Nephron progenitor cell (in vitro differentiated cells): ENCODE results near the gene QRICH1.

Experiments
- DNase-seq: peaks from one replicate; pipeline ENCODE4 v3.0.0; 2021
- H3K27ac Mint-ChIP-seq: 2 replicates; pipeline ENCODE4 v1.8.0; 2021; ENCODE audit warnings: mild to moderate bottlenecking, moderate library complexity, mixed read lengths
- H3K27me3 Mint-ChIP-seq: 2 replicates; pipeline ENCODE4 v1.8.0; 2021; ENCODE audit warnings: mild to moderate bottlenecking, low read depth, mixed read lengths; ENCODE audit not compliant: poor library complexity
- H3K36me3 Mint-ChIP-seq: 2 replicates; pipeline ENCODE4 v1.8.0; 2021; ENCODE audit warnings: low read depth, mixed read lengths
- H3K4me1 Mint-ChIP-seq: 2 replicates; pipeline ENCODE4 v1.8.0; 2021; ENCODE audit warnings: mixed read lengths
- H3K4me3 Mint-ChIP-seq: 2 replicates; pipeline ENCODE4 v1.8.0; 2021; ENCODE audit warnings: mild to moderate bottlenecking, moderate library complexity, mixed read lengths
- H3K9me3 Mint-ChIP-seq: 2 replicates; pipeline ENCODE4 v1.8.0; 2021; ENCODE audit warnings: mild to moderate bottlenecking, moderate library complexity, mixed read lengths
- TF ChIP-seq, protein P1 (sequence below): fragments of 200-600 bp; sonication (generic); IDR thresholded peaks from 2 replicates; pipeline ENCODE4 v1.5.0; 2021; ENCODE audit warnings: antibody characterized with exemption

QRICH1 gene

DNA sequence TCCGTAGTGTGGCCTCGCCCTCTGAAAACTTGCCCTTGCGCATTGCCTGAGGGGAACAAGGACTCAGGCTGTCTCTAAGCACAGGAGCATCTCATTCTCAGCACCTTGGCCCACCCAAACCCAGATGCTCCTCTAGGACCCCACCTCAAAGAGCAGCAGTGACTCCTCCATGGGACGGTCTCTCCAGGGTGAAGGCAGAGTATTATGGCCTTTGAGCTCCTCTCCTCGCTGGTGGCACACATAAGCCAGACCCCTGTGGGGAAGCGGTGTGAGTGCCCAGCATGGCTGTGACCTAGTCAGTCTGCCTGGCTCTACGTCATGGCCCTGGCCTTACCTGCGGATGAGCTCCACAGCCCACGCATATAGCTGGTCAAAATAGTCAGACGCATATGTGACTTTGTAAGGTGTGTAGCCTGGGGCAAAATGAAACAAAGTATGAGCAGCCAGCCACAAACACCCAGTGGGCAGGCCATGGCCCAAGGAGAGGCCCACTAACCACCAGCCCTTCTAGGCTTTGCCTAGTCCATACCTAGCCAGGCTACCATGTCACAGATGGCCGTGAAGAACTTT is 6.3 kb upstream of the QRICH1 start:
- Mint-ChIP-seq H3K4me3 (no peak overlapping the region), H3K27me3 (no peaks in the 10 kb centered on the region), H3K27ac (no peak overlapping the region), H3K36me3 (peaks cover 47% of the 10 kb centered on the region), H3K4me1 (peaks cover 21% of the 10 kb centered on the region), H3K9me3 (no peaks in the 10 kb centered on the region)
- TF ChIP-seq, protein P1, sequence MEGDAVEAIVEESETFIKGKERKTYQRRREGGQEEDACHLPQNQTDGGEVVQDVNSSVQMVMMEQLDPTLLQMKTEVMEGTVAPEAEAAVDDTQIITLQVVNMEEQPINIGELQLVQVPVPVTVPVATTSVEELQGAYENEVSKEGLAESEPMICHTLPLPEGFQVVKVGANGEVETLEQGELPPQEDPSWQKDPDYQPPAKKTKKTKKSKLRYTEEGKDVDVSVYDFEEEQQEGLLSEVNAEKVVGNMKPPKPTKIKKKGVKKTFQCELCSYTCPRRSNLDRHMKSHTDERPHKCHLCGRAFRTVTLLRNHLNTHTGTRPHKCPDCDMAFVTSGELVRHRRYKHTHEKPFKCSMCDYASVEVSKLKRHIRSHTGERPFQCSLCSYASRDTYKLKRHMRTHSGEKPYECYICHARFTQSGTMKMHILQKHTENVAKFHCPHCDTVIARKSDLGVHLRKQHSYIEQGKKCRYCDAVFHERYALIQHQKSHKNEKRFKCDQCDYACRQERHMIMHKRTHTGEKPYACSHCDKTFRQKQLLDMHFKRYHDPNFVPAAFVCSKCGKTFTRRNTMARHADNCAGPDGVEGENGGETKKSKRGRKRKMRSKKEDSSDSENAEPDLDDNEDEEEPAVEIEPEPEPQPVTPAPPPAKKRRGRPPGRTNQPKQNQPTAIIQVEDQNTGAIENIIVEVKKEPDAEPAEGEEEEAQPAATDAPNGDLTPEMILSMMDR, result no peak
- no peak for DNase-seq

DNA sequence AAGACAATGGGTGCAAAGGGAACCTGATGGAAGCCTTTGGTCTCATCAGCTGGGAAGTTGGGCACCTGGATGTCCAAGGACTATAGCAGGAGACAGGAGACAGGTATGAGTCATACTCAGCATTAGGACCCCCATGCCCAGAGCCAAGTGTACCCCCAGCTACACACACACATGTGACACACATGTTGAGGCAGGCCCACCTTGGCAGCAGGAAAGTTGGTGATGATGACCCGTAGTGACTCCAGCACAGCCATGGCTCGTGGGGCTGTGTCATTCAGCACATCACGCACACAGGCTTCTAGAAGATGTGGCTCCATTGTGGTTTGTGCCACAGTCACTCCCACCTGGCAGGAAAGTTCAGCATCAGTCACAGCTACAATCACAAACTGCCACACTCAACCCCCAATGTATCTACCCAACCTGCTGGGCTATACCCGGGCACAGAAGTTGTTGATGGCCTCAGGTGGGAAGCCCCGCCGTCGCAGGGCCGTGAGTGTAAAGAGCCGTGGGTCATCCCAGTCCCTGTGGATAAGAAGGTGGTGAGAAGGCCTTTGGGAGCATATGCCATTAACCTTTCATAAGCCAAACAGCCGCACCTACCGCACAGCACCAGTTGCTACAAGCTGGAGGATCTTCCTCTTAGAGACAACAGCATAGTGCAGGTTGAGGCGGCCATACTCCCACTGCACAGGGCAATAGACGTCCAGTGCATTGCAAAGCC is 5.2 kb upstream of the QRICH1 start:
- Mint-ChIP-seq H3K4me3 (no peak overlapping the region), H3K27ac (no peak overlapping the region), H3K9me3 (no peaks in the 10 kb centered on the region), H3K36me3 (peaks cover 47% of the 10 kb centered on the region), H3K27me3 (peaks cover 4% of the 10 kb centered on the region), H3K4me1 (peaks cover 15% of the 10 kb centered on the region)
- TF ChIP-seq, protein P1, result no peak
- no peak for DNase-seq

DNA sequence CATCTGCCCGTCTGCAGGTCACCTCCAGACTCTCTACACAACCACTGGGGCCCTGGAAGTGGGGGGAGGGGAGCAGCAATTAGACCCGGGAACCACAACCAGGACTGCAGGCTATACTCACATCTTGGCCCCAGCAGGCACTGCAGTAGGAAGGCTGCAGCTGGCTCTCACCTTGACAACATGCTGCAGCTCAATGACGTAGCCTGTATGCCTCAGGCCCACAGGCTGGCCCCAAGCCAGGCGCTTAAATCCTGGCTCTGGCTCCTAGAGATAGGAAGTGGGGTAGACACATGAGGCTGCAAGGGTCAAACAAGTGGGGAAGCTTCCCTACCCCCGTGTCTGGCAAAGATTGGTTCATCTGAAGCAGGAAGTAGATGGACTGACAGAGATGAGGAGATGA is 4.6 kb upstream of the QRICH1 start:
- Mint-ChIP-seq H3K4me3 (no peak overlapping the region), H3K4me1 (peaks cover 9% of the 10 kb centered on the region), H3K9me3 (no peaks in the 10 kb centered on the region), H3K36me3 (peaks cover 46% of the 10 kb centered on the region), H3K27me3 (peaks cover 4% of the 10 kb centered on the region), H3K27ac (no peak overlapping the region)
- DNase-seq, result no peak
- TF ChIP-seq, protein P1, result no peak

DNA sequence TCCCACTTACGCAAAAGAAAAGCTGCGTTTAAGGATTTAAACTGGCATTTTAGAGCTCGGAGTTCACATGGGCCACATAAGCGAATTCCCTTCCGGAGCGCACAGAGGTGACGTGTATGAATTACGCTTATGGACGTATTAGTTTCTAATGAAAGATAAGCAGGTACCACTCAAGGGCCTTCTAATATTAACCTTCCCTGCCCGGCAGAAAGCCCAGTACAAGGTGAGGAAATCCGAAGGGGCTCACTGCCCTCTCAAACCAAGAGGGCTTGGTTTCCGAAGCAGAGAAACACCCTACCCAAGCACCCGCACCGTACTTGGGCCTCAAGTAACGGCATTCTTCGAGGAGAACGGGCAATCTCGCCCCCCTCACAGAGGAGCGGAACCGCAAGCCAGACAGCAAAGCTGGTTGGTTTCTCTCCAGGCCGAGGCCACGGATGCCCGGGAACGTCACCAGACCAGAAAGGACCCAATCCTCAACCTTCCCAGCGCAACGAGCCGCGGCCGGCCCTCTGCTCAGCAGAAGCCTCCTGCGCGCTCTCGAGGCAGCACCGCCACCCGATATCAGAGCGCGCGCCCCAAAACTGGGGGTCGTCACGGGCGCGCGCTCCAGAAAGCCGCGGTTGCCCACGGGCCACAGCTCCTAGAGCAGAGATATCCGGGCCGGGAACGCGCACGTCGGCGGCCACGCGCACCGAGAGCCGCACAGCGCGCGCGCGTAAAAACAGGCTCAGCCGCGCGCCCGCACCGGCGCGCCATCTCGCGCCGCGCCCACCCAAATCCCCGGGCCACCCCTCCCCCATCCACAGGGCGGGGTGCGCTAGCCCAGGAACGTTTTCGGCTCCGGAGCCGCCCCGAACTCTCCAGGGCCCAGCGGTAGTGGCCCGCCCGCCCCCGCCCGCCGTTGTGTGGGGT is 676 bp downstream of the QRICH1 start:
- H3K4me3 Mint-ChIP-seq, result peak overlapping the region; percentile 92
- peaks cover 37% of the 10 kb centered on the region for H3K4me1 Mint-ChIP-seq
- H3K36me3 Mint-ChIP-seq, result peaks cover 41% of the 10 kb centered on the region
- H3K27me3 Mint-ChIP-seq, result peaks cover 5% of the 10 kb centered on the region
- TF ChIP-seq, protein P1, result no peak
- no peaks in the 10 kb centered on the region for H3K9me3 Mint-ChIP-seq
- H3K27ac Mint-ChIP-seq, result peak overlapping the region; percentile 97
- peak; percentile 84 for DNase-seq

DNA sequence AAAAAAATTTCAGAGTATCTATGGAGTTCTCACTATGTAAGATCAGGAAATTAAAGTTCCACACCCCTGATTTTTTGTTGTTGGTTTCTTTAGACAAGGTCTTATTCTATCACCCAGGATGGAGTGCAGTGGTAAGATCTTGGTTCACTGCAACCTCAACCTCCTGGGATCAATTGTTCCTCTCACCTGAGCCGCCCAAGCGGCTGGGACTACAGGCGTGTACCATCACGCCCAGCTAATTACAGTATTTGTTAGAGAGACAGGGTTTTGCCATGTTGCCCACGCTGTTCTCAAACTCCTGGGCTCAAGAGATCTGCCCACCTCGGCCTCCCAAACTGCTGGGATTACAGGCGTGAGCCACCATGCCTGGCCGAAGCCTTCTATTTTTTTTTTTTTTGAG is 12.4 kb downstream of the QRICH1 start:
- Mint-ChIP-seq H3K4me3 (no peak overlapping the region), H3K4me1 (no peaks in the 10 kb centered on the region), H3K27ac (no peak overlapping the region), H3K27me3 (peaks cover 3% of the 10 kb centered on the region), H3K36me3 (peaks cover 34% of the 10 kb centered on the region), H3K9me3 (no peaks in the 10 kb centered on the region)
- no peak for DNase-seq
- TF ChIP-seq, protein P1, result no peak
